ENCODE results near the gene UNC5B.

- no peak for TF ChIP-seq POLR2AphosphoS5 (IDR thresholded peaks at IDR 0.05; ENCODE audit: low read depth, low read length)
- TF ChIP-seq POLR2A (IDR thresholded peaks at IDR 0.05; ENCODE audit: low read depth, low read length), result no peak
Observed at GRCh38 chr10:71296086-71296485, 83.7 kb downstream of the UNC5B start.
